GM15510 (cell line): ENCODE data around the gene FAM89A.

ENCODE experiments used
- POLR2A ChIP-seq: IDR thresholded peaks from 3 replicates; pipeline ENCODE4 v1.6.1; 2011; ENCODE audit warnings: borderline replicate concordance; ENCODE audit not compliant: insufficient read length; ENCODE audit errors: extremely low read depth

Gene FAM89A

GRCh38 chr1:231064418-231064817 lies 24.4 kb upstream of the FAM89A start:
- no peak for TF ChIP-seq POLR2A

GRCh38 chr1:231063331-231063730 lies 23.3 kb upstream of the FAM89A start:
- no peak for TF ChIP-seq POLR2A

GRCh38 chr1:231062500-231063270 lies 22.6 kb upstream of the FAM89A start:
- no peak for TF ChIP-seq POLR2A

- TF ChIP-seq POLR2A, result no peak
Observed at GRCh38 chr1:231059566-231060193, 19.6 kb upstream of the FAM89A start.

GRCh38 chr1:231058416-231059109 lies 18.5 kb upstream of the FAM89A start:
- TF ChIP-seq POLR2A, result no peak

GRCh38 chr1:231057410-231057809 lies 17.4 kb upstream of the FAM89A start:
- no peak for TF ChIP-seq POLR2A

- no peak for TF ChIP-seq POLR2A
Observed at GRCh38 chr1:231055271-231055670, 15.2 kb upstream of the FAM89A start.

- TF ChIP-seq POLR2A, result no peak
Observed at GRCh38 chr1:231053493-231054162, 13.6 kb upstream of the FAM89A start.

GRCh38 chr1:231052777-231053176 lies 12.7 kb upstream of the FAM89A start:
- TF ChIP-seq POLR2A, result no peak

- TF ChIP-seq POLR2A, result no peak
Observed at GRCh38 chr1:231050395-231050794, 10.3 kb upstream of the FAM89A start.

- TF ChIP-seq POLR2A, result no peak
Observed at GRCh38 chr1:231049121-231049979, 9.3 kb upstream of the FAM89A start.

- no peak for TF ChIP-seq POLR2A
Observed at GRCh38 chr1:231046730-231047395, 6.8 kb upstream of the FAM89A start.

GRCh38 chr1:231045286-231045685 lies 5.2 kb upstream of the FAM89A start:
- TF ChIP-seq POLR2A, result no peak

GRCh38 chr1:231044588-231044987 lies 4.5 kb upstream of the FAM89A start:
- no peak for TF ChIP-seq POLR2A
